HG03103 (cell line): ENCODE results near the gene CDX1.

ENCODE experiments used
- ATAC-seq: cut with Tn5 transposase; IDR thresholded peaks from one replicate; pipeline ENCODE4 v1.9.1; 2021; ENCODE audit warnings: low read depth; ENCODE audit not compliant: unreplicated experiment

The CDX1 gene

DNA sequence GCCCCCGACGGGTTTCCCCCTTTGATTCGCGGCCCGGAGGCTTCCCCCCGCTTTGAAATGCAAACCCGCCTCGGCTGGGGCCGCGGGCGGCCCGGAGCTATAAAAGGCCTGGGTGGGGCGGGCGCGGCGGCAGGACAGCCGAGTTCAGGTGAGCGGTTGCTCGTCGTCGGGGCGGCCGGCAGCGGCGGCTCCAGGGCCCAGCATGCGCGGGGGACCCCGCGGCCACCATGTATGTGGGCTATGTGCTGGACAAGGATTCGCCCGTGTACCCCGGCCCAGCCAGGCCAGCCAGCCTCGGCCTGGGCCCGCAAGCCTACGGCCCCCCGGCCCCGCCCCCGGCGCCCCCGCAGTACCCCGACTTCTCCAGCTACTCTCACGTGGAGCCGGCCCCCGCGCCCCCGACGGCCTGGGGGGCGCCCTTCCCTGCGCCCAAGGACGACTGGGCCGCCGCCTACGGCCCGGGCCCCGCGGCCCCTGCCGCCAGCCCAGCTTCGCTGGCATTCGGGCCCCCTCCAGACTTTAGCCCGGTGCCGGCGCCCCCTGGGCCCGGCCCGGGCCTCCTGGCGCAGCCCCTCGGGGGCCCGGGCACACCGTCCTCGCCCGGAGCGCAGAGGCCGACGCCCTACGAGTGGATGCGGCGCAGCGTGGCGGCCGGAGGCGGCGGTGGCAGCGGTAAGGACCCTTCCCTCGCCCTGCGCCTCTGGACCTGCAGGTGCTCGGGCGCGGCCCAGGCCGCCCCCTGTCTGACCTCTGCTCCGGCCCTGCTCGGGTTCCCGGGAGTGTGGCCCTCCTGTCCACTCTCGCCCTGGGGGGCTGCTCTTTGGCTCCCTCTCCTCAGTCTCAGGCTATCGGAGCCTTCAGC, at the start of gene CDX1:
Gene CDX1 (plus strand): TSS at position 129 of the 862 bp plus-strand sequence. CDS start 99 bp downstream, at position 228.
- ATAC-seq, result no peak

DNA sequence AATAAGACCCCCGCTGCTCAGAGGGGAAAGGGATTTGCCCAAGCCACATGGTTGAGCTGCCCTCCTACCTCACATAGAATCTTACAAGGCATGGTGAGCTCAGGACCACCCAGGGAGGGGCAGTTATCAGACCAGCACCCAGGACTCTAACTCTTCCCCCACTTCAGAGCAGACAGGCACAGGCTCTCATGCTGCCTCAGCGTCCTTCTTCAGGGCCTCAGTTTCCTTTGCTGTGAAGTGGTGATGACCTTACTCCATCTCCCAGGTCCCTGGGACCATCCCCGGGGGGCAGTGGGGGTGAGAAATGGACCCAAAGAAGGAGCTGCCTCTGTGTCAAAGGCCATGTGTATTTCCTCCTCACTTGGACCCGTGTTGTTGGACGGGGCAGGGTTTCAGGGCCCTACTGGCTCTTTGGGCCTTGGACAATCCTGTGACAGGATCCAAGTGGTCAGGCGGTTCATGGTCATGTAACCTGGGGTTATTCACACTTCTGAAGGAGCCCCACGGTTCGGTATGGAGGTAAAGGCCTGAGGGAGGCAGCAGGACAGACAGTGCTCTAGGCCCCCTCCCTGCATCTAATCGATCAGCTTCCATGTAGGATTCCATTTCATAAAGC, 48.5 kb upstream of the CDX1 start:
- ATAC-seq, result no peak

GRCh38 chr5:150118561-150119229, 47.9 kb upstream of the CDX1 start:
- ATAC-seq, result no peak

DNA sequence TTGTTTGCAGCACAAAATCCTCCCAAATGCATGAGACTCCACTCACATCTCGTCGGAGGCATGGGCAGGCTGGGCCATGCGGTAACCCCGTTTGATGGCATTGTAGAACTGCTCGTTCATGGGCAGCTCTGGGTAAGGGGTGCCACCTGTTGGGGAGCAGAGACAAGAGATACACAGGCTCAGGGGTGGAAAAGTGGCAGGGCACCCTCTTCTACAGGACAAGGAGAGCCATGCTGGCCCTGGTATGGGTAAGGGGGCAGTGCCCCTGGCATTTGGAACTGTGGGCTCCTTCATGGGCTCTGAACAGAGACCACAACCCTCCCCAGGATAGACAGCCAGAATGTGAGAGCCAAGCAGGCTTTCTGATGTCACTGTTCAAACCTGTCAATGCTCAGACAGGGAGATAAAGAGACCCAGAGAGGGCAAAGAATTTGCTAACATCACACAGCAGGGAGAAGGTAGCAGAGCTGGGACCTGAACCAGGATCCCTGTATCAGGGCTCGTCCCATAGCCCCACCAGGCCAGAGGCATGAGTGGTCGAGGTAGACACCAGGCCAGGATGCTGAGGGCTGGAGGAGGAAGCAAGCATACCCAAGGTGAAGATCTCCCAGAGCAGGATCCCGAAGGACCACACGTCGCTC, 47.0 kb upstream of the CDX1 start:
- ATAC-seq, result no peak

DNA sequence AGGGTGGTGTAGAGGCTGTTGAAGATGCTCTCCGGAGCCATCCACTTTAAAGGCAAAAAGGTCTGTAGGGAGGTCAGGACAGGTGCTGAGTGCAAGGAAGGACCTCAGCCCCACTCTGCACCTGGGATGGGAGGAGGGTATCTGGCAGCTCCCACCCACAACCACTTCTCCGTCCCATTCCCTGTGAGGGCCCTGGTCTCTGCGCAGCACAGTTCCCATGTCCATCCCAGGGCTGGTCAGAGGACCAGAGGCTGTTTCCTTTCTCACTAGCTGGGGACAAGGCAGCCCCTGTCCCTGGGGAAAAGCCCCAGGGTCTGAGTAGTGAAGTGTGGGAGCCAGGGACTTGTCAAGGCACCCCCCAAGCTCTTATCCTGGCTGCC, 46.5 kb upstream of the CDX1 start:
- ATAC-seq, result no peak

- no peak for ATAC-seq
These were observed 45.7 kb upstream of the CDX1 start for GRCh38 chr5:150120617-150121447.

DNA sequence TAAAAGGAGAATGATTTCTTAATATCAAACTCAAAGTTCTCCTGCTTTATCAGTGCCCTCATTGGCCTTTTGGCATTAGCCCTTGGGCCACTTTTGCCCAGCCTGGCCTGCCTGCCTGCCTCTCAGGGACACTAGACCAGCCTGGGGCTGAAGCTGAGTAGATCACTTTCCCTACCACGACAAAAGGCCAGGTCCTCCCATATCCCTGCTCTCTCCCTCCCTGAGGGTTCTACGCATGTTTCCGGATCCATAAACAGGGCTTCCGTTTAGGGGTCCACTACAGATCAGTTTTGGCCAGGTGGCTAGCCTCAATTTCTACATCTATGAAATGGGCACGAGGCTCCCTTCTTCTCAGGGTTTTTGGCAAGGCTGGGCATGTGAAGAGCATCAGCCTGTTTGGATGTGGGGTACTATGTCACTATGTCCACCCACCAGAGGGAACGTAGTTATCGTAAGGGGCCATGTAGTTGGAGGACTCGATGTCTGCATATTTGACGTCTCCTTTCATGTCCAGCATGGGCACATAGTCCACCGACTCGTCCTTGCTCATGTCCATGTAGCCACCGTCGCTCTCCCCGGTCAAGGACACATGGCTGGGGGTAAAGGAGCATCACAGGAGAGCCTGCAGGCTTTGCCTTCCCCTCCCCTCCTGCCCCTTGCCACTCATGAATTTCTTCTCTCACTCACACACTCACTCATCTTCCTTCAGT, 45.0 kb upstream of the CDX1 start:
- ATAC-seq, result no peak

DNA sequence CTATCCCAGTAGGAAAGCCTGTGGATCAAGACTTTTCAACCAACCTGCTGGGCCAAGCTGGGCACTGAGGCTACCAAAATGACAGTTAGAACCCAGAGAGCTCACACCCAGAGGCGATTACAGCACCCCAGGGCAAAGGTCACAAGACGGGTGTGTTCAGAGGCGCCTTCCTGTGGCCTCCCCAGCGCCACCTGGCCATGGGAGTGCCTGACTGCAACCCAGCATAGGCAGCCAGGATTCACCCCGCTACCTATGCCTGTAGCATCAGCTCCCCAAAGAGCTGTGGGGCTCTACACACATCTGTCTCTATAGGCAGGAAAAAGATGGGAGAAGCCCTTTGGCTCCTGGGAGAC, 44.4 kb upstream of the CDX1 start:
- ATAC-seq, result peak; percentile 75

DNA sequence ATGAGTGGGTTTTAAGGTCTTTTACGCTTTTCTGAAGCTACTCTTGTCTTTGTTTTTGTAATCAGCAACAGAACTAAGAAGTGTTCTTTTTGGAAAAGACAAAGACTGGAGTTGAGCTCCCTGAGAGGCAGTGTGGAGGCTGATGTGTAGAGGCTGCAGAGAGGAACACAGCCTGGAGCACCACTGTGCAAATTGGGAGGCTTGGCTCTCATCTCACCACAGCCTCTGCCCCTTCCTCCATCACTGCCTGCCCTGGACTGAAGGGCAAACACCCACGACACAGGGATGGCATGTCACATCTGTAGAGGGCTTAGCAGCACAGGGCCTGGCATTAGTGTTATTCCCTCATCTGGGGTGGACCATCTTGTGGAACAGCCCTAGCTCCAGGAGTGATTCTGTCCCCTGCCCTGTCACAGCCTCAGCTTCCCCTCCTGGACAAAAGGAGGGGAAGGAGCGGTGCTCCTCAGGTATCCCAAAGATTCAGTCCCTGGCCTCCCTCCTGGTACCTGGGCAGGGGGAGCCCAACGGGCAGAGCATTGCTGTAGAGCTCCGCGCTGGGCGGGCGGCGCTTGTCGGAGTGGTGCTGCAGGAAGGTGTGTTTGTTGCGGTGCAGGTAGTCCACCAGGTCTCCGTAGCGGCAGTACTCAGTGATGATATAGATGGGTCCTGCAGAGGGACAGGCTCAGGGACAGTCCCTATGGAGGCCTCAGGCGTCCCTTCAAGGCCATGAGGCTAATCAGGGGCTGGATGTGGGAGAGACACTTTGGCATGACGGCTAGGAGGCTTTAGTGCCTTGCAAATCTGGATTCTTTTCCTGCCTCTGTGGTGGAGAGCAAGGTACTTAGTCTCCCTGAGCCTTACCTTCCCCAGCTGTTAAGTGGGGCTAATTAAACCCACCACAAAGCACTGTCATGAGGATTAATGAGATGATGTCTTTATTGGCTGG, 43.8 kb upstream of the CDX1 start:
- no peak for ATAC-seq

DNA sequence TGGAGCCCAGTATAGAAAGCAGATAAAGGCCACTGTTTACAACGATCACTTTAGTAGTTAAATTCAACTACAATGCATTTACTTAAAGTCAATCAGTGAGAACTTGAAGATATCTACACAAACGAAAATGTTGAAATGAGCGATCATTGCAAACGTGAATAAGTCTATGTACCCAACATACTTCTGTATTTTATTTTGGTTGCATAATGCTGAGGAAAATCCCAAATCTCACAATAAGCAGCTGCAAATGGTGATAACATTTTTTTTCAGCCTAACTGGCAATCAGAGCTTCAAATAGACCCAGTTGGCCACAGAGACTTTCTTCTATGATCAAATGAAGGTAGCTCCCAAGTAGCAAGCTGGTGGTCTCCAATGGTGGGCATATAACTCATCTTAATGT, 43.0 kb upstream of the CDX1 start:
- no peak for ATAC-seq

DNA sequence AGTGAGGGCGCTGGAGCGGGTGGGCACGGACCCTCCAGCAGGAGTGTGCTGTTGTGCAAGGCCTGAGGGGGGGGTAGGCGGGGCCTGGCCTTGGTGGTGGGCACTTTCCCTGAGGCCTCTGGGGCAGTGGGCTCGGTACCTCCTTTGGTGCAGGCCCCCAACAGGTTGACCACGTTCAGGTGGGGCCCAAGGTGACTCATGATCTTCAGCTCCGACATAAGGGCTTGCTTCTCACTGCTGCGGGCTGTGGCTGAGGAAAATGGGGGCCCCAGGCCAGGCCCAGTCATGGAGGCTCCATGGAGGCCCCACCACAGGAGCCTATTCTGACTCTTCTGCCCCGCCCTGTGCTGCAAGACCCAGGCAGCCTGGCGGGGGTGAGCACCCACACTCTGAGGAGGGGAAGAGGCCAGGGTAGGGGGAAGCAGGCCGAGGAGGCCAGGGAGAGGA, 42.4 kb upstream of the CDX1 start:
- ATAC-seq, result no peak

- no peak for ATAC-seq
These were observed 42.0 kb upstream of the CDX1 start for GRCh38 chr5:150124596-150124995.

DNA sequence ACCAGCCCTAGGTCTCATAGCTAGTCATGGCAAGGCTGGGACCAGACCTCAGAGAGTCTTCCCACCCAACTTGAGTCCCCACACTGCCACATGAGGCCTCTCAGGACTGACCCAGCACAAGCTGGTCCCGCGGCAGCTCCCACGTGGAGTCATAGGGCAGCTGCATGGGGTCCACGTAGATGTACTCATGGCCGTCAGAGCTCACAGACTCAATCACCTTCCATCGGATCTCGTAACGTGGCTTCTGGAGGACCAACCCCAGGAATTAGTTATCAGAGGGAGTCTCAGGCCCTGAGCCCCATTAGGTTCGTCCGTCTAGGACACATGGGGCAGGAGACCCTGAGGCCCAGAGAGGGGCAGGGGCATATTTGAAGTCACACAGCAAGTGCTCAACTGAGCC, 41.2 kb upstream of the CDX1 start:
- no peak for ATAC-seq

DNA sequence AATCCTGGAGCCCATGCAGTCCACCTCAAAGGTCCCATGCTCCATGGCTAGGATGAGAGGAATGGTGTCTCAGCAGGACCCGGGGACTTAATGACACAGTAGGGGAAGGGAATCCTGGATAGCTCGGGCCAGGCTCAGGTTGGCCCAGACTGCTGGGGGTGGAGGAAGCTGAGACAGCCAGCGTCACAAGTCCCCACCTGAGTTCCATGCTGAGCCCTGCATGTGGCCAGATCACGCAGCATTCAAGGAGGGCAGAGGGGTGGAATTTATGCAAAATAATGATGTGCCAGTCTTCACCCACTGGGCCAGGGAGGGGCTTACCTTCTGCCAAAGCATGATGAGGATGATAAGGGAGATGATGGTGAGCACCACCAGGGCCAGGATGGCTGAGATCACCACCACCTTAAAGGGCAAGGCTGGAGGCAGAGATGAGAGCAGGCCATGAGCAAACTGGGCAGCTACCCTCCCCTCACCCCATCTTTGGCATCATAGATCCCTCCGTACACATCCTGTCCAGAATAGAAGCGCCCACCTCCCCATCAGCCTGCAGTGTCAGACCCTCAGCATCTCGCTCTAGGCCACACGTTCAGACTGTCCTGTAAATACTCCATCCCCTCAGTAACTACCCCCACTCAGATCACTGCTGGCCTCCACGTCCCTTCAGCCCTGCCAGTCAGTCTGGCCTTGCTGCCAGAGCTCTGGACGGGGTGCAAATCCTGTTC, 40.2 kb upstream of the CDX1 start:
- ATAC-seq, result no peak

DNA sequence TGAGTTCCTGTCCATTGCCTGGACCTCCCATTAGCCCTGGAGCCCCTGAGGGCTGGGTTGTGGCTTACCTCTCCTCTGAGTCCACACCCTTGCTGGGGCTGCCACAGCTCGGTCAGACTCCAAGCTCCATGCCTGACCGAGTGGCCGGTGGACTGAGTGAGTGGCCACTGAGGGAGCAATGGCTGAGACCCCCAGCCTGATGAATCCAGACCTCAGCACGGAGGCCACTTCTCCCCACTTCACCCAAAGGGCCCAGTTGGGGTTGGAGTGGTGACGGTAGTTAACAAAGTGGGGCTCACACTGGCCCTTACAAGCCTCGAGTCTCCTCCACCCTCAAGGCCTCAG, 39.7 kb upstream of the CDX1 start:
- ATAC-seq, result no peak

- no peak for ATAC-seq
These were observed 37.1 kb upstream of the CDX1 start for GRCh38 chr5:150129454-150129812.

DNA sequence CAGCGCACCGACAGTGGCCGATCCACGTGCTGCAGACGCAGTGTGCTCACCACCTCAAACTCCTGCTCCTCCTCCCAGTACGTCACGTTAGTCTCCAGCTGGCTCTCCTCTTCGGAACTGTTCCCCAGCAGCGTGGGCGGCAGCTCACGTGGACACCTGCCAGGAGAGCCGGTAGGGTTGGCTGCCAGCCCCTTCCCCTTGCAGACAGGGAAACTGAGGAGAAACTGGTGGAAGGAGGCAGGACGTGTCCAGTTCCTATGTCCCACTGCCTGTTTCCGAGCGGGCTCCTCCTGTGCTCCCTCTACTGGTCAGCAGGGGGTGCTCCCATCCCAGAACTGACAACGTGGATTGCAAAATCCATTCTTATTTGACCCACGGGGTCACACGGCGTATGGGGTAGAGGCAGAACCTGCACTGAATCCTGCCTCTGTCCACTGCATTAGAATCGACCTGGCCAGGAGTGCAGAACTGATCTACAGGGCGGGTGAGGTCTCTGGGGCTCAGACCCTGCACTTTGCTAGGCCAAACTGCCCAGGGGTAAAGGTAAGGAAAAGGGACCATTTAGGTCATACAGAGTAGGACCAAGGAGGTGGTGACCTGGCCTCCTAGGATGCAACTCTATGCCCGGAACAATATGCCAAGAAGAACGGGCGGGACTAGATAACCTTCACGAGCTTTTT, 36.6 kb upstream of the CDX1 start:
- ATAC-seq, result no peak

GRCh38 chr5:150130493-150130922, 36.1 kb upstream of the CDX1 start:
- no peak for ATAC-seq
